SK-N-SH (cell line): ENCODE data around the gene PALM3. TPM values are rescaled to one million over a fixed set of nuclear protein-coding genes. Genes with fewer than 3 reads are reported as not detected.

Source experiments
- CTCF ChIA-PET: fragments of 300-600, 350-600 bp; formaldehyde crosslinking; extraction: SDS; loops from one replicate; lab custom pipeline; 2021; lab: Yijun Ruan, JAX
- POLR2A ChIA-PET: fragments of 350-600 bp; sonication (Branson Sonifier 250); formaldehyde crosslinking; extraction: SDS; loops from one replicate; lab custom pipeline; 2020; ENCODE audit warnings: antibody characterized with exemption, inconsistent platforms; lab: Yijun Ruan, JAX
- DNase-seq: peaks from one replicate; pipeline ENCODE4 v3.0.0; 2012
- H2AFZ ChIP-seq: fragments of 200-600 bp; sonication (generic); 2 replicates; pipeline ENCODE4 v1.8.1; 2016; ENCODE audit warnings: antibody characterized with exemption, mild to moderate bottlenecking, low read depth
- H3F3A ChIP-seq: fragments of 200-600 bp; sonication (generic); replicated peaks from 2 replicates; pipeline ENCODE3; 2016; ENCODE audit warnings: antibody characterized with exemption, mild to moderate bottlenecking; ENCODE audit not compliant: insufficient read depth
- H3K27ac ChIP-seq, 2 experiments: fragments of 200-500 bp in 1 of 2; fragments of 200-600 bp in 1 of 2; sonication (Bioruptor generic) in 1 of 2; sonication (generic), shearing (Covaris generic) in 1 of 2; 2 replicates each; pipeline versions ENCODE4 v1.5.1 to v1.6.1; 2014 to 2016; ENCODE audit warnings: low read depth in 2 of 2, inconsistent platforms in 1 of 2, low read length in 1 of 2, mild to moderate bottlenecking in 1 of 2, mixed read lengths in 1 of 2
- H3K27me3 ChIP-seq: fragments of 200-600 bp; sonication (generic), shearing (Covaris generic); 2 replicates; pipeline ENCODE4 v1.6.1; 2016; ENCODE audit warnings: mixed run types; ENCODE audit not compliant: insufficient read depth
- H3K36me3 ChIP-seq, 2 experiments: fragments of 200-500 bp in 1 of 2; fragments of 200-600 bp in 1 of 2; sonication (Bioruptor generic) in 1 of 2; sonication (generic) in 1 of 2; replicated peaks in 1 of 2; 2 replicates each; pipeline versions ENCODE3 to v1.5.1; 2014 to 2016; ENCODE audit warnings: low read length in 1 of 2, mild to moderate bottlenecking in 1 of 2; ENCODE audit not compliant: insufficient read depth in 2 of 2, control insufficient read depth in 1 of 2
- H3K4me1 ChIP-seq, 2 experiments: fragments of 200-500 bp in 1 of 2; fragments of 200-600 bp in 1 of 2; sonication (Bioruptor generic) in 1 of 2; sonication (generic), shearing (Covaris generic) in 1 of 2; 2 replicates each; pipeline versions ENCODE4 v1.5.1 to v1.6.1; 2014 to 2016; ENCODE audit warnings: low read depth in 1 of 2, low read length in 1 of 2, mixed run types in 1 of 2; ENCODE audit not compliant: insufficient read depth in 2 of 2, control insufficient read depth in 1 of 2
- H3K4me2 ChIP-seq: fragments of 200-600 bp; sonication (generic), shearing (Covaris generic); 2 replicates; pipeline ENCODE4 v1.6.1; 2017; ENCODE audit warnings: mixed run types
- H3K4me3 ChIP-seq, 2 experiments: fragments of 200-500 bp in 1 of 2; fragments of 200-600 bp in 1 of 2; sonication (Bioruptor generic) in 1 of 2; sonication (generic), shearing (Covaris generic) in 1 of 2; 2 replicates each; pipeline versions ENCODE4 v1.5.1 to v1.8.1; 2014 to 2016; ENCODE audit warnings: low read depth in 2 of 2, inconsistent platforms in 1 of 2, low read length in 1 of 2, mild to moderate bottlenecking in 1 of 2, mixed read lengths in 1 of 2, moderate library complexity in 1 of 2
- H3K79me2 ChIP-seq: fragments of 200-600 bp; sonication (generic); 2 replicates; pipeline ENCODE4 v1.8.1; 2017; ENCODE audit warnings: mild to moderate bottlenecking; ENCODE audit not compliant: insufficient read depth
- H3K9ac ChIP-seq: fragments of 200-600 bp; sonication (generic); 2 replicates; pipeline ENCODE4 v1.6.1; 2017; ENCODE audit warnings: mixed run types
- H3K9me2 ChIP-seq: fragments of 200-600 bp; sonication (generic); 2 replicates; pipeline ENCODE4 v1.6.1; 2017; ENCODE audit warnings: mixed run types
- H3K9me3 ChIP-seq: fragments of 200-600 bp; sonication (generic); 2 replicates; pipeline ENCODE4 v1.6.1; 2017; ENCODE audit warnings: mixed run types, mild to moderate bottlenecking, moderate library complexity
- H4K20me1 ChIP-seq: fragments of 200-600 bp; sonication (generic); 2 replicates; pipeline ENCODE4 v1.6.1; 2017; ENCODE audit warnings: mild to moderate bottlenecking, mixed run types; ENCODE audit not compliant: insufficient read depth
- CHD2 ChIP-seq: fragments of 150-350 bp; IDR thresholded peaks from 2 replicates; pipeline ENCODE4 v1.6.1; 2018; ENCODE audit warnings: low read length; ENCODE audit not compliant: partially characterized antibody
- EP300 ChIP-seq, 2 experiments: IDR thresholded peaks; 2 replicates each; pipeline versions ENCODE4 v1.4.0 to v1.6.1; 2012; ENCODE audit warnings: borderline replicate concordance in 1 of 2, low read depth in 1 of 2, low read length in 1 of 2
- EZH2phosphoT487 ChIP-seq: fragments of 200-600 bp; sonication (generic); IDR thresholded peaks from 2 replicates; pipeline ENCODE4 v1.6.1; 2017; ENCODE audit warnings: low read depth, mixed run types, mild to moderate bottlenecking, antibody characterized with exemption, moderate library complexity, borderline replicate concordance
- FOSL2 ChIP-seq: IDR thresholded peaks from 2 replicates; pipeline ENCODE4 v1.4.0; 2012; ENCODE audit warnings: low read depth, mild to moderate bottlenecking, moderate library complexity, borderline replicate concordance
- FOXJ3 ChIP-seq: sonication (generic); formaldehyde crosslinking; IDR thresholded peaks from 2 replicates; pipeline ENCODE4 v1.5.1; 2020; ENCODE audit warnings: mild to moderate bottlenecking, missing genetic modification reagents
- FOXM1 ChIP-seq: IDR thresholded peaks from 2 replicates; pipeline ENCODE4 v1.4.0; 2012; ENCODE audit warnings: low read depth, mild to moderate bottlenecking
- GABPA ChIP-seq: IDR thresholded peaks from 2 replicates; pipeline ENCODE4 v1.4.0; 2012; ENCODE audit warnings: low read depth, mild to moderate bottlenecking
- MEF2A ChIP-seq: IDR thresholded peaks from 2 replicates; pipeline ENCODE4 v1.4.0; 2012; ENCODE audit warnings: low read depth, borderline replicate concordance
- MXI1 ChIP-seq: IDR thresholded peaks from 2 replicates; pipeline ENCODE4 v1.6.1; 2012; ENCODE audit warnings: mild to moderate bottlenecking, low read depth, low read length, improper control_type of control experiment
- NFIC ChIP-seq: IDR thresholded peaks from 2 replicates; pipeline ENCODE4 v1.4.0; 2012; ENCODE audit warnings: borderline replicate concordance
- POLR2AphosphoS5 ChIP-seq: IDR thresholded peaks from 2 replicates; pipeline ENCODE4 v1.6.1; 2012; ENCODE audit warnings: low read depth, low read length
- RAD21 ChIP-seq: IDR thresholded peaks from 2 replicates; pipeline ENCODE4 v1.6.1; 2012; ENCODE audit warnings: mild to moderate bottlenecking, low read length
- RCOR1 ChIP-seq: fragments of 150-350 bp; IDR thresholded peaks from 2 replicates; pipeline ENCODE4 v1.6.1; 2017; ENCODE audit warnings: antibody characterized with exemption, low read length
- REST ChIP-seq: IDR thresholded peaks from 2 replicates; pipeline ENCODE4 v1.6.1; 2012; ENCODE audit warnings: mild to moderate bottlenecking, low read depth, low read length, moderate library complexity
- RFX5 ChIP-seq: IDR thresholded peaks from 2 replicates; pipeline ENCODE4 v1.6.1; 2012; ENCODE audit warnings: mild to moderate bottlenecking, improper control_type of control experiment, low read length
- RXRA ChIP-seq: IDR thresholded peaks from 2 replicates; pipeline ENCODE4 v1.4.0; 2012; ENCODE audit warnings: low read depth, mild to moderate bottlenecking, borderline replicate concordance
- ZBTB33 ChIP-seq: IDR thresholded peaks from 2 replicates; pipeline ENCODE4 v1.4.0; 2012; ENCODE audit warnings: low read depth, borderline replicate concordance
- WGBS: methylation state at CpG from one replicate; pipeline ENCODE4 v1.1.6; 2017; ENCODE audit warnings: low lambda C conversion rate; 5-methylcytosine and 5-hydroxymethylcytosine counted together
- polyA plus RNA-seq, 3 experiments: library from polyadenylated mRNA; depleted of rRNA; stranded (reverse); fragments of >200 nt; gene quantifications; 2 replicates each; pipeline ENCODE4 v1.2.3, GENCODE V29; 2012
- TF ChIP-seq, protein P1 (sequence below): fragments of 150-350 bp; IDR thresholded peaks from 2 replicates; pipeline ENCODE4 v1.6.1; 2017; ENCODE audit warnings: antibody characterized with exemption, low read length, low read depth, borderline replicate concordance
- TF ChIP-seq, protein P2 (sequence below): IDR thresholded peaks from 2 replicates; pipeline ENCODE4; 2012
- TF ChIP-seq, protein P3 (sequence below): IDR thresholded peaks from 2 replicates; pipeline ENCODE4 v1.4.0; 2012; ENCODE audit warnings: low read depth

PALM3 gene
- polyA plus RNA-seq, 1 of the 3 experiments (the other 2 are of a cell fraction) = 5.5 TPM

- Histone ChIP-seq H3K27me3 (no peaks in the 10 kb centered on the region), H3K4me1 (peaks cover 0 to 10% of the 10 kb centered on the region in 2 experiments; a peak in 1 of 4 replicates)
- TF ChIP-seq RCOR1 (no peak), RXRA (no peak), CHD2 (no peak), MXI1 (no peak), NFIC (no peak), GABPA (no peak), EP300 (IDR thresholded peaks at IDR 0.05; ENCODE audit: borderline replicate concordance in 1 of 2, low read depth in 1 of 2, low read length in 1 of 2) (no peak), REST (no peak), MEF2A (no peak), ZBTB33 (no peak), RFX5 (no peak), FOXM1 (no peak), FOXJ3 (no peak), EZH2phosphoT487 (no peak), FOSL2 (no peak), RAD21 (no peak), POLR2AphosphoS5 (no peak)
- TF ChIP-seq, protein P1, sequence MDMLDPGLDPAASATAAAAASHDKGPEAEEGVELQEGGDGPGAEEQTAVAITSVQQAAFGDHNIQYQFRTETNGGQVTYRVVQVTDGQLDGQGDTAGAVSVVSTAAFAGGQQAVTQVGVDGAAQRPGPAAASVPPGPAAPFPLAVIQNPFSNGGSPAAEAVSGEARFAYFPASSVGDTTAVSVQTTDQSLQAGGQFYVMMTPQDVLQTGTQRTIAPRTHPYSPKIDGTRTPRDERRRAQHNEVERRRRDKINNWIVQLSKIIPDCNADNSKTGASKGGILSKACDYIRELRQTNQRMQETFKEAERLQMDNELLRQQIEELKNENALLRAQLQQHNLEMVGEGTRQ = no peak
- TF ChIP-seq, protein P2, sequence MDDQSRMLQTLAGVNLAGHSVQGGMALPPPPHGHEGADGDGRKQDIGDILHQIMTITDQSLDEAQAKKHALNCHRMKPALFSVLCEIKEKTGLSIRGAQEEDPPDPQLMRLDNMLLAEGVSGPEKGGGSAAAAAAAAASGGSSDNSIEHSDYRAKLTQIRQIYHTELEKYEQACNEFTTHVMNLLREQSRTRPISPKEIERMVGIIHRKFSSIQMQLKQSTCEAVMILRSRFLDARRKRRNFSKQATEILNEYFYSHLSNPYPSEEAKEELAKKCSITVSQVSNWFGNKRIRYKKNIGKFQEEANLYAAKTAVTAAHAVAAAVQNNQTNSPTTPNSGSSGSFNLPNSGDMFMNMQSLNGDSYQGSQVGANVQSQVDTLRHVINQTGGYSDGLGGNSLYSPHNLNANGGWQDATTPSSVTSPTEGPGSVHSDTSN = no peak
- TF ChIP-seq, protein P3, sequence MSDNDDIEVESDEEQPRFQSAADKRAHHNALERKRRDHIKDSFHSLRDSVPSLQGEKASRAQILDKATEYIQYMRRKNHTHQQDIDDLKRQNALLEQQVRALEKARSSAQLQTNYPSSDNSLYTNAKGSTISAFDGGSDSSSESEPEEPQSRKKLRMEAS = no peak
- TF ChIP-seq, all 33 proteins: peak for 0
- Histone ChIP-seq H2AFZ (no peak overlapping the region), H3K4me2 (peak overlapping the region; percentile 71), H3F3A (peaks cover 21% of the 10 kb centered on the region), H3K27ac (no peak overlapping the region), H3K9me2 (no peaks in the 10 kb centered on the region), H3K79me2 (no peaks in the 10 kb centered on the region; the same call in 1 of the 2 replicates), H4K20me1 (peaks cover 4% of the 10 kb centered on the region; the same call in 1 of the 2 replicates), H3K36me3 (peaks cover 16 to 18% of the 10 kb centered on the region in 2 experiments), H3K9me3 (peaks cover 8% of the 10 kb centered on the region; the same call in 1 of the 2 replicates), H3K4me3 (peak overlapping the region; percentile 57 to 64), H3K9ac (no peak overlapping the region)
- ChIA-PET POLR2A (no interaction called here), CTCF (interaction anchor here (0.6 to 5.4 kb wide), 8 partner anchors 8 to 259 kb away, joined by 3 to 19 read pairs (median 8); partner anchors contain the start of genes ASF1B and MISP3)
- no peak for DNase-seq
- 89% methylated on average over 23 of the region's 30 CpGs for WGBS
These were observed 26.9 kb upstream of the PALM3 start for GRCh38 chr19:14088634-14089411.
